WI38 (cell line): ENCODE results near the gene ELMO1.

Experiments
- H3K4me3 ChIP-seq: 2 replicates; pipeline ENCODE4 v1.5.1; 2011; ENCODE audit warnings: low read depth, mild to moderate bottlenecking, control low read depth, low read length
- CTCF ChIP-seq: IDR thresholded peaks from 2 replicates; pipeline ENCODE4 v1.5.1; 2012; ENCODE audit warnings: low read depth, mild to moderate bottlenecking, control low read depth, low read length

ELMO1 gene

DNA sequence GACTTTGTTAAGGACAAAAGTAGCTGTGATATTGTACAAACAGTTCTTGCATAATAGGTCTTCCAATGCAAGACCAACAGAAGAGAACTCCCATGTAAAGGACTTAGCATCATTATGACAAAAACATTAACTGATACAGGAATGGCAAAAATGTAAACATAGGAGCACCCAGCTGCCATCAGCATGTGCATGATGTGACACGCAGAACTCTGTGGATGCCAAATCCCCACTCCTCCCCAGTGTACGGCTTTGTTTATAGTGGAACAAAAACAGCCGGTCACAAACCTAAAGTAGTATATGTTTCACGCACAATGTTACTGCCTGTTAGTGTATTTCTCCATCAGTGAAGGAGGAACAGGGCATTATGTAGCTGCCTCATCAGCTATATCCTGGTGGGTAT, 408.3 kb downstream of the ELMO1 start:
- no peak for TF ChIP-seq CTCF
- no peak overlapping the region for H3K4me3 ChIP-seq

DNA sequence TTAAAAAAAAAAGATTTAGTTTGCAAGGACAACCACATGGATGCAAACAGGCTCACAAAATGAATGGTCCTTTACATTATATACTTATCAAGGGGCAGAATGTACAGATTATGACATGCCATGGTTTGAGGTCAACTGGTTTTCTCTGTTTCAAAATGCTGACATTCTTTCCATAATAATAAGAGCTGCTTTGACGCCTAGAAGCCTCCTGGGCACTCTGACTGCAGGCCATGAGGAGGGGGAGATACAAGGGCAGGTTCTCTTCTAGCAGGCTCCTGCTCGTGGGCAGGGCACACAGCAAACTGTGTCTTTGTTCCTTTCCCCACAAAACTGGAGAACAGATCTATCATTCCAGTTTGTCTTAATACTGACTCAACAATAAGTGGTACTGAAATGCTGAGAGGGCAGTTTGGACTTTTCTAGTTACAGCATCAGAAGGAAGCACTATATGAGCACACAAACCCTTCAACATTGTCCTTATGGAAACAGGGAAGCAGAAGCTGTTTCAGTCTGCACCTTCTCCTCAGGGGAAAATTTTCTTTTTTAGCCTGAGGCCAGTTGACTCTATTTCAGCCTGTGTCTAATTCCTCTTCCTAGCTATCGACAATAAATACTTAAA, 409.4 kb downstream of the ELMO1 start:
- TF ChIP-seq CTCF = no peak
- H3K4me3 ChIP-seq = no peak overlapping the region

- no peak overlapping the region for H3K4me3 ChIP-seq
- no peak for TF ChIP-seq CTCF
These were observed 410.0 kb downstream of the ELMO1 start for GRCh38 chr7:37038706-37039105.

DNA sequence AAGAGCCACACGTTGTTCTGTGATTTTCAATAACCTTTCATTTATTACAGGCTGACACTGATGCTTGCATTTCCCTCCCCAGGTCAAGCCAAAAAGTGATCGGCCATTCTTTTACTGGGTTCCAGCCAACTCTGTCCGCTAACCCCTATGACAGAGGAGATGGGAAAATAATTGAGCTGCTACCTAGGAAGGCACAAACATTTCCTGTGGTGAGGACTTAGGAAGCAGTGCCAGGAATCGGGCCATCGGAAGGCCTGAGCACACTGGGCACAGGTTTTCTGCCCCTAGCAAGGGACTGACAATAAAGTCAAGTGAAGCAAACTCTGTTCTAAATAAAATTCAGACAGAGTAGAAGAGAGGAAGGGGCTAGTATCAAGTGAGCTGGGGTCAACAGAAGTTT, 411.4 kb downstream of the ELMO1 start:
- no peak overlapping the region for H3K4me3 ChIP-seq
- no peak for TF ChIP-seq CTCF

DNA sequence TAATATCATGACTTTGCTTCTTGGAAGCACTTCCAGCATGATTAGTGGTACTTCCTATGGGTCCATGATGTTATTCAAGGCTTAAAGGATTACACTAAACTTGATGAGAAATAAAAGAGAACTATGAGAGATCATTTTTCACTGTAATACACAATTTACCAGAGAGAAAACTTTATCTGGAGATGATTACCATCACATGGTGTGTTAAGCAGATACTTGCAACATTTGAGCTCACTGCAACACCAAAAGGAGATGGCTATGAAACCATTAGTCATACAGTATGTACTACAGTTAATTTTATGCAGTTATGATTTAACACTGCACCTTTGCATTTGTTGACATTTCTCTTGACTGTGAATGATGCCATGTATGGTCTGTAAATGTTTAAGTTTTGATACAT, 413.0 kb downstream of the ELMO1 start:
- TF ChIP-seq CTCF = no peak
- no peak overlapping the region for H3K4me3 ChIP-seq

- no peak overlapping the region for H3K4me3 ChIP-seq
- TF ChIP-seq CTCF = no peak
These were observed 415.5 kb downstream of the ELMO1 start for GRCh38 chr7:37033141-37033540.

GRCh38 chr7:37032258-37032601, 416.4 kb downstream of the ELMO1 start:
- no peak overlapping the region for H3K4me3 ChIP-seq
- TF ChIP-seq CTCF = no peak
